ENCODE measurements around the gene DKKL1.

Gene DKKL1

DNA sequence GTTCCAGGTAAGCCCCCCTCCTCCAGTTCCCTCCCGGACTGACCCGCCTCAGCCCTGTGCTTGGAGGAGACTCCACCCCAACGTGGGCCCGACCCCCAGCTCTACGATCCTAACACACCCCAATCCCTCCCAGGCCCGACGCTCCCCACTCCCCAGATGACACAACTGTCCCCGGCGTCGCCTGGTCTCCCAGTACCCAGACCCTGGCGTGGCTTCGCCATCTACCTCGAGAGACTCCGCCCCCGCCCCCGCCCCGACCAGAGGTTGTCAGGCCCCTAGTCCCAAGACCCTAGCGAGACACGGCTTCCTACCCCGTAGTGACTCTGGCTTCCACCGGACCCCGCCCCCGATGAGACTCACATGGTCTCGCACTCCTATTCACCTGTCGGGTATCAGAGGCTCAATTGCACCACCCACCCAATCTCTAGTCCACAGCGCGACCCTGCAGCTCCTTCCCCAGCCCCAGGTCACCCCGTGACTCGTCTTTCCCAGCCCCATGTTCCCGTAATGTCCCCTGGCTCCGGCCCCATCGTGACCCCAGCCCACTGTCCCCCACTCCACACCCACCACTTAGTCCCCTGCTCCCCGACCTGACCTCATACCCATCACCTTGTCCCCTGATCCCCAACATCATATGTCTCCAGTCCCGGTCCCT, 25.5 kb upstream of the DKKL1 start:
- DNase-seq = no peak

DNA sequence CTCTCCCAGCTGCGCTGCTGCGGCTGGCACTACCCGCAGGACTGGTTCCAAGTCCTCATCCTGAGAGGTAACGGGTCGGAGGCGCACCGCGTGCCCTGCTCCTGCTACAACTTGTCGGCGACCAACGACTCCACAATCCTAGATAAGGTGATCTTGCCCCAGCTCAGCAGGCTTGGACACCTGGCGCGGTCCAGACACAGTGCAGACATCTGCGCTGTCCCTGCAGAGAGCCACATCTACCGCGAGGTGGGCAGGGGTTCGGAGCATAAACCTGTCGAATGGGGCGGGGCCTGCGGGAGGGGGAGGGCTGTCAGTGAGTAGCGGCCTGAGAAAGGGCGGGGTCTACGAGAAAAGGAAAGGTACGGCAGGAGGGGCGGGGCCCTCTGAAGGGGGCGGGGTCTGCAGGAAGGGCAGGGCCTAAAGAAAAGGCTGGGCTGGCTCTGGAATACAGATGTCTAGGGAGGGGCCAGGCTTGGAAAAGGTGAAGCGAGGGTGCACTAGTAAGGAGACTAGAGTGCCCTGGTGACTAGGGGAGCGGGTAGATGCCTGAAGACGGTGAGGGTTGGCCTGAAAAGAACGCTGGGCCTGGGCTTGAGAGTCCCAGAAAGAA, 24.9 kb upstream of the DKKL1 start:
- no peak for DNase-seq

DNA sequence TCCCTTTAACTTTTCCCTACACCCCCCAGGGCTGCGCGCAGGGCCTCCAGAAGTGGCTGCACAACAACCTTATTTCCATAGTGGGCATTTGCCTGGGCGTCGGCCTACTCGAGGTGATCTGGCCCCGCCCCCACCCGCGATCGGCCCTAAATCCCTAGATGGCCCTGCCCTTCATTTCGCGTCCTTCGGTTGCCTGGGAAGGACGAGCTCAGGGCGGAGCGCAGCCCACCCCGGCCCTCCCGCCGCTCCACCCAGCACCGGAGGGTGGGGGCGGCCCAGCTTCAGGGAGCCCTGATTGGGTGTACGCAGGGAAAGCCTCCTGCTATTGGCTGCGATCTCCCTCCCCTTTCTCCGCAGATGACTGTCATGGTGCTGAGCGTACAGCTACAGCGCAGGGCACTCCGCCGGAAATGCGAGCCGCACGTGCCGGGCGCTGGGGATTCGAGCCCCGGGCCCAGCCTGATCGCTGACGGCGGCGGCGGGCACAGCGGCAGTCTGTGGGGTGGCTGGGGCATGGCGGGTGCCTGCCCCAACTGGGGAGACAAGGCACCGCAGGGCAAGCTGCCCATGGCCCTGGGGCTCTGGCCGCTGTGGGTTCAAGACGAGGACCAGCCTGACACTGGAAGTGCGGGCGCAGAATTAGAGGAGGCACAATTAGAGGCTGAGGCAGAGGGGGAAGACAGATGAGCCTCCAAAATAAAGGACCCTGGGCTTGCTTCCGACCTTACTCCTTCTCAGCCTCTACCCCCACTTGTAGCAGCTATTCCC, 24.2 kb upstream of the DKKL1 start:
- DNase-seq = no peak

DNA sequence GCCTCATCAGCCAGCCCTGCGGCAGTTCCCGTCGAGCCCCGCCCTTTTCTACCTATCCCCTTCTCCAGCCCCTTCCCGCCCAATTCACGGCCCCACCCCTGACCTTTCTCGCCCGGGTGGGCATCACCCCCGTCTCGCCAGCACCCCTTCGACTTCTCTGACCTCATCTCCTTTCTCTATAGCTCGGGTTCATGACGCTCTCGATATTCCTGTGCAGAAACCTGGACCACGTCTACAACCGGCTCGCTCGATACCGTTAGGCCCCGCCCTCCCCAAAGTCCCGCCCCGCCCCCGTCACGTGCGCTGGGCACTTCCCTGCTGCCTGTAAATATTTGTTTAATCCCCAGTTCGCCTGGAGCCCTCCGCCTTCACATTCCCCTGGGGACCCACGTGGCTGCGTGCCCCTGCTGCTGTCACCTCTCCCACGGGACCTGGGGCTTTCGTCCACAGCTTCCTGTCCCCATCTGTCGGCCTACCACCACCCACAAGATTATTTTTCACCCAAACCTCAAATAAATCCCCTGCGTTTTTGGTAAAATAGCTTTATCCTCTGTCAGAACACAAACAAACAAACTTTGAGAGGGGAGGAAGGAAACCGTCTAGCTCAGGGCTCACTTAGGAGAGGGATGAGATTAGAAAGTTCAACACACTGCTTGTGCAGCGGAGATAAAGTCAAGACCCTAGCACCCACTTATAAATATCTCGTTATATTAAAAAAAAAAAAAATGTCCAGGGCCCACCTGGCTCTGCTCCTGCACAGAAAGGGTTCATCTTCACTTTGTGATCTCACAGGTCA, 23.4 kb upstream of the DKKL1 start:
- no peak for DNase-seq

DNA sequence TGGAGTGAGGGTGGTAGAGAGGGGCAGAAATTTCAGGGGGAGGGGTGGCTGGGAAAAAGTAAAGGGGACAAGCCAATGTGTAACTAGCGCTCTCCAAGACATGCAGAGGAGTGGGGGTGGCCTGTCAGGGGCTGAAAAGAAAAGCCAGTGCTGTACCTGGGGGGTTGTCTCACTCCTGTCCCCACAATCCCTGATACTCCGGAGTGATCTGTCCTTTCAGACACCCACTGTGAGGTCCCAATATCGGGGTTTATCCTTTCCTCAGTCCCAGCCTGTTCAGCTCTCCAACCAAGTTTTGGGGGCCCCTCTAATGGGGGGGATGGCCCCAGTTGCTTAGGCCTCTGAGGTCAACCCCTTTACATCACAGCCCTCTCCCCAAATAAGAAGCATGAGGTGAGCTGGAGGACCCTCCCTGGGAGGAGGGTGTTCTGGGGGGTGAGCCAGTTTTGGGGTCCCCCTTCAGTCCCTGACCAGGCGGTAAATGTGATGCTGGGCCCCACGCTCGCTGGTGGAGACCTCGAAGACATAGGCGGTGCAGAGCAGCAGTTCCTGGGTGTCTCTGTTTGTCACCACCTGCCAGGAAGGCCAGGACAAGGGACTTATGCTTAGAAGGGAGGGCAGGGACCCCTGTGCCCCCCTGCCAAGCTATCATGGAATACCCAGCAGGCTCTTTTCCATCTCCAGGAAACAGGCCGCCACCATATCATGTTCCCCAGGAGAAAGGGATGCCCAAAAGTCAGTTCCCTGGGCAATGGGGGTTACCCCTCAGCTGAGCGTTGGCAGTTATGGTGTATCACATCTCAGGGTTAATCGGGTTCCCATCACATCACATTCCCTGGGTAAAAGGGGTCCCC, 22.6 kb upstream of the DKKL1 start:
- DNase-seq = no peak

DNA sequence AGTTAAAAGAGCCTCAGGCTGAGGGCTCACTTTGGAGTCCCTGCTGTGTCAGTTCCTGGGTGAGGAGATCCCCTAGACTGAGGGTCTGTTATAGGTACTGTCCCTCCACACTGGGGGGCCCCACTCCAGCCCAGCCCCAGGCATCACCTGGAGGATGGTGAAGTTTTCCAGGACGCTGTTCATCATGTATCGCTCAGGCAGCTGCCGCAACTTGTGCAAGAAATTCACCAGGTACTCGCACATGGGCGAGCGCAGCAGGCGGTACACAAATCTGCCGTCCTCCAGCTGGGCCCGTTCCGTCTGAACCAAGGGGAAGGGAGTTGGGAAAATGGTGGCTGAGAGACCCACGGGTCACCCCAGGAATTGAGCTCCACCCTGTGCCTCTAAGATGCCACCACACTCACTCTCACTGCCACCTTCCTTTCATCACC, 21.4 kb upstream of the DKKL1 start:
- DNase-seq = no peak

DNA sequence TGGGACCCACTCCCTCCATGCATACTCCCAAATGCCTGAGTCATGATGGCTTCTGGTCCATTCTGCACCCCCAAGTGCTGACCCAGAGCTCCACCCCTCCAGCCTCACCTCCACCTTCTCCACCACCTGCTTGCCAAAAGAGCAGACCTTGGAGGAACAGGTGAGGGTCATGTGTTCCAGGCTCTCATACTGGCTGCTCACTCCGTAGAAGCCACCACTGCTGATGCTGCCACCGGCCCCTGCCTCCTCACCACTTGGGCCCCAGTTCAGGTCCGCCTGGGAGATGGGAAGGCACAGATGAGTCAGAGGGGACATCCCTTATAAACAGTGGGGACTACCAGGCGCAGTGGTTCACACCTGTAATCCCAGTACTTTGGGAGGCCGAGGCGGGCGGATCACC, 20.6 kb upstream of the DKKL1 start:
- DNase-seq = no peak

DNA sequence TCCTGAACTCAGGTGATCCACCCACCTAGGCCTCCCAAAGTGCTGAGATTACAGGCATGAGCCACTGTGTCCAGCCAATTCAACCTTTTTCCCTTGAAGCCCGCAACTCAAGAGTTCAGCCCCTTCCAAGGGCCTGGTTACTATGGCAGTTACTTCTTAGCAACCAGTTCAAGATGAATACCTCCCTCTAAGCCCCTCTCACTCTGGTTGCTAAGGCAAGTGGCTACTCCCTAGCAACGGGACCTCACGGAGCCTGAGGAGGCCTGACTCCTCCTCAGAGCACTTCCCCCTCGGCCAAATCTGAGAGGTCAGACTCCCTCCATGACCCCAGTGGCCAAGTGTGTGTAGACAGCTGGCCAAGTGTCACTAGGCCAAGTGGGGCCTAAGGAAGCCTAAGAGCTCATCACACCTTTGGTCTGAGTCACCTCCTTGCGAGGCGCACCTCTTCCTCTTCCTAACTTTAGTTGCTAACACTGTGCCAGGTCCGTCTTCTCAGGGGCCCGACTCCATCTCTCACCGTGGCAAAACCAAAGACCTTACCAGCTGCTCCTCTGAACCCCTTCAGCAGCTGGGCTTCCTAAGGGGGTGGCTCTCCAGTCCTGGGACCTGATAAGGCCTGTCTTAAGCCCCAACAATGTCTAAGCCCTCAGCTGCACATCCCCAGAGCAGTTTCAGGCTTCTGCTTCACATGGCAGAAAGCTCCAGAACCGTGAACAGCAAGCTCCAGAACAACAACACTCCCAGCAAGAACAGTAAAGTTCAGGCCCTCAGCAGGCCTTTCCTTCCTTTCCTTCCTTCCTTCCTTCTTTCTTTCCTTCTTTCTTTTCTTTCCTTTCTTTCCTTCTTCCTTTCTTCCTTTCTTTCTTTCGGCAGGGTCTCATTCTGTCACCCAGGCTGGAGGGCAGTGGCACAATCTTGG, 18.9 kb upstream of the DKKL1 start:
- no peak for DNase-seq

DNA sequence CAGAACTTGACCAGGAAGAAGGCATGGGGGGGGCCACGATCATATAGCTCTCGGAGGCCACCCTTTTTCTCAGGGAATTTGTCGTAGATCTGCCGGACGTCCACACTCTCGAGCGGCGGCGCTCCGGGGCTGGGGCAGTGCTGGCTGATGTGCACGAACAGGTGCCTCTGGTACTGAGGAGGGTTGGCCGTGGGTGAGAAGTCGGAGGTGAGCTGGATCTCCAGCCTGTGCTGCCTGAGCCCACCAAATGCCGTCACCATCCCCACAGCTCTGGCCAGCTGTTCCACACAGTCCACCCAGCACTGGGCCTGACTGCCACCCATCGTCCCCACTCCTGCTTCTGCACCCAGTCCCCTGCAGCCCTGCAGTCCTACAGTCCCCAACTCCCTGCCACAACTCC, 16.5 kb upstream of the DKKL1 start:
- DNase-seq = no peak

DNA sequence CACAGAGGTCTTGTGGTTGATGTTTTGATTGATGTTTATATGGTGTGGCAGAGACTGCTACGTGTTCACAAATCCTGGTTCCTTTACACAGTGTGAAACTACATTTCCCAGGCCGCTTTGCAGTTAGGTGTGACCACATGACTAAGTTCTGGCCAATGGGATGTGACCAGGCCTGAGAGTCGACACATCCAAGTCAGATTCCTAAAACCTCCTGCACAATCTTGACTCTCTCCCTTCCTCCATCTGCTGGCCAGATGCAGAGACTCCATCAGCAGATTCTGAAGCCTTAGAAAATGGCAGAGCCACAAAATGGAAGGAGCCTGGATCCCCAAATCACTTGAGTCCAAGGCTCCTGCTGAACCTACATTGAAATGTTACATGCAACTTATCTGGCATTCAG, 15.8 kb upstream of the DKKL1 start:
- peak; percentile 43 for DNase-seq

DNA sequence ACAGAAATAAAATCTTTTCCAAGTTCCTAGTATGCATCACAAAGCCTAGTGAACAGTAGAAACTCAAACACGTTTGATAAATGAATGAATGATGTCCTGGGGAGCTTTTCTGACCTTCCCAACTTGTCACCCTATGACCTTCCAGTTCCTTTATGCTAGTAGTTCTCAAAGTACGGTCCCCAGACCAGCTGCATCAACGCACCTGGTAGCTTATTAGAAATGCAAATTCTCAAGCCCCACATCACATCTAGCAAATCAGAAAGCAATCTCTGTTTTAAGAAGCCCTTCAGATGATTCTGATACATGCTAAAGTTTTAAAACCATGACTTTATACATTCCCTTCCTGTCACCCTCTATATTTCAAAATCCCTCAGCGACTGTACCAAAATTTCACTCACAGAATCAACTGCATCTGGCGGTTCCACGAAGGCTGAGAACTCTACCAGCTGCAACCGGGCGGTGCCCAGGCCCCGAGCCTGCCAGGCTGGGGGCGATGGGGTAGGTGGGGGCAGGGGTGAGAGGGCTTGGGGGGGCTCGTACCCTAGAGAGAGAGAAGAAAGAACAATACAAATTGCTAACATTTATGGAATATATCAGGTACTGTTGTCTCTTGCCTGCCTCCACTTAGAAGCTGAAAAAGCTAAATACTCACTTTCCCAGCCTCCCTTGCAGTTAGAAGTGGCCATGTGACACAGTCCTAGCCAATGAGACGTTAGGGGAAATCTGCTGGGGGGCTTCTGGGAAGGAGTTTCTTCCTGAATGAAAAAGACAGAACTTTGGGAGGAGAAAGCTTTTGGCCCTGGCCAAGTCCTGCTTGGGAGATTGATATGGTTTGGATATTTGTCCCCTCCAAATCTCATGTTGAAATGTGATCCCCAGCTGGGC, 15.1 kb upstream of the DKKL1 start:
- DNase-seq = no peak

DNA sequence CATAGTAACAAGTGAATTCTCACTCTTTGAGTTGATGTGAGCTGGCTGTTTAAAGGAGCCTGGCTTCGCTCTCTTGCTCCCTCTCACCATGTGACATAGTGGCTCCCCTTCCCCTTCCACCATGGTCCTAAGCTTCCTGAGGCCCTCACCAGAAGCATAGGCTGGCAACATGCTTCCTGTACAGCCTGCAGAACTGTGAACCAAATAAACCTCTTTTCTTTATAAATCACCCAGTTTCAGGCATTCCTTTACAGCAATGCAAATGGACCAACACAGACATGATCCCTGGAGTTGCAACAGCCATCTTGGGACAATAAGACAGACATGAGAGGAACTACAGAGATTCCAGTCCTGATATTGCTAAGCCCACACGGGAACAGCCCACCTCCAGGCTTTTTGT, 14.1 kb upstream of the DKKL1 start:
- DNase-seq = no peak

DNA sequence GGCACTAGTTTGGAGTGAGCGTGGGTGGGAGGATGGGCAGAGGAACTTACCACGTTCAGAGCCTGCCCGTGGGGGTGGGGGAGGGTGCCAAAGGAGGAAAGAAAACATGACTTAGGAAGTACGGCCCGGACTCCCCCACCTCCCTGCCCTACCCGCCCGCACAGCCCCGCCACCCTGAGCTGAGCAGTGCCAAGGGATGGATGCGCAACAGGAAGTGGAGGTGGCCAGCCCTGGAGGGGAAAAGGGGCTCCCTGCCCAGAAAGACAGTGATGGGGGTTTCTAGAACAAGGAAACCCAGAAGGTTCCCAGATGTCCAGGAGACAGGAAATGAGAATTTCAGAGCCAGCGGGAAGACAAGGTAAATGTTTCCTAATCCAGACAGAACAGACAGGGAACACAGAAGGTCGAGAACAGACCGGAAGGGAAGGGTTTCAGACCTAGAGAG, 7.7 kb upstream of the DKKL1 start:
- no peak for DNase-seq

DNA sequence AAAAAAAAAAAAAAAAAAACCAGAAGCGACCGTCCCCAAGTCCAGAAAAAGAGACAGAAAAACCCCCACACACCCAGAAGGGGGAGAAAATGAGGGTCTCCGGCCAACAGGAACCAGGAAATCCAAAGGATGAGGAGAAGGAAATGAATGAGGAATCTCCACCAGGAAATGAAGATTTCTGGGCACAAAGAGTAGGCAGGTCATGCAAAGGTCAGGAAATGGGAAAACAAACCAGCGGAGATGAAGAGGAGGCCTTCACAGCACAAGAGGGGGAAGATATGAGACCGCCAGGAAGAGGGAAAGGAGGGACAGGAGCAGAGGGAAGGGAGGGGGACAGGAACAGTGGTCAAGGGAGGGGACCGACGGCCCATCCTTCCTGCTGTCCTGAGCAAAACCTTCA, 7.3 kb upstream of the DKKL1 start:
- no peak for DNase-seq

DNA sequence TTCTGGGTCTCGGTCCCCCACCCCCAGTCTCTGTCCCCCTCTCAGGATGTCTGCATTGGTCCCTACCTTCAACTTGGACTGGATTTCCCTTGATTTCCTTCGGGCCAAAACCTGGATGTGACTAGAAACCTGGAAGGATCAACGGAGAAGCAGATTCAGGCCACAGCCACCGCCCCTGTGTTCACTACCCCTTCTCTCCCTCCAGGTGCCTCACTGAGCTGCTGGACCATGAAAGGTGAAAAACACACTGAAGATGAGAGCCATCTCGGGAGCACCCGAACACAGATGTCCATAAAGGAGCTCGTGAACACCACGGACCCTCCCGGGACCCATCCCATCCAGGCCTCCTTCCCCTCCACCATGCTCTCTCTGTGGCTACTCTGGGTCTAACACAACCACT, 6.5 kb upstream of the DKKL1 start:
- no peak for DNase-seq

DNA sequence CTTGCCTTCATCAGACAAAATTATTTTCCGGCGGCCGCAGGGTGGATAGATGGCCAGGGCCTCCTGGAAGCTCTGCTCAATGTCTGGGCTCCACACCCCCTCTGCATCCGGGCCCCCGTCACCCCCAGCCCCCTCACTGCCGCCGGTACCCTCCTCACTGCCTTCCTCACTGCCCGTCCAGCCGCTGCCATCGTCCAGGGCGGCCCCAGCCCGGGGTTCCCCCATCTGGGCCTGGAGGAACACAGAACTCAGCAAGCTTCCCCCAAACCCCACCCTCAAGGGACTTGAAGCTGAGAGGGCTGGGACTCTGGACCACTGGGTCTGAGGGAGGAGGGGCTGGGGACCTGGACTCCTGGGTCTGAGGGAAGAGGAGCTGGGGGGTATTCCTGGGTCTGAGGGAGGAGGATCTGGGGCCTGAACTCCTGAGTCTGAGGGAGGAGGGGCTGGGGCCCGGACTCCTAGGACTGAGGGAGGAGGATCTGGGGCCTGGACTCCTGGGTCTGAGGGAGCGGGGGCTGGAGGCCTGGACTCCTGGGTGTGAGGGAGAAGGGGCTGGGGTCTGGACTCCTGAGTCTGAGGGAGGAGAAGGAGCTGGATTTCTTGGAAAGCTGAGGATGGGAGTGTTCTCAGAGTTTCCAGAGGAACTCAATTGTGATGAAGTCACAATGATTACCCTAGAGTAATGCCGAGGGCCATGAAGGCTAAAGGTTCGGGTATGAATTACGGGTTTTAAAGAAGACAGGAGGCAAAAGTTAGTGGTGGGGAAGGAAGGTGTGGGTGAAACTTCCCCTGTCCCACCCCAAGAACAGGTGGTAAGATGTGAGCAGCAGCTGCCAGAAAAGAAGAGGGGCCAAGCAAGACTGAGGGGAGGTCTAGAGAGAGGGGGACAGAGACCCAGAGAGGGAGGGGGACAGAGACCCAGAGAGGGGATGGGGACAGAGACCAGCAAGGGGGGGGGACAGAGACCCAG, 3.5 kb upstream of the DKKL1 start:
- no peak for DNase-seq

DNA sequence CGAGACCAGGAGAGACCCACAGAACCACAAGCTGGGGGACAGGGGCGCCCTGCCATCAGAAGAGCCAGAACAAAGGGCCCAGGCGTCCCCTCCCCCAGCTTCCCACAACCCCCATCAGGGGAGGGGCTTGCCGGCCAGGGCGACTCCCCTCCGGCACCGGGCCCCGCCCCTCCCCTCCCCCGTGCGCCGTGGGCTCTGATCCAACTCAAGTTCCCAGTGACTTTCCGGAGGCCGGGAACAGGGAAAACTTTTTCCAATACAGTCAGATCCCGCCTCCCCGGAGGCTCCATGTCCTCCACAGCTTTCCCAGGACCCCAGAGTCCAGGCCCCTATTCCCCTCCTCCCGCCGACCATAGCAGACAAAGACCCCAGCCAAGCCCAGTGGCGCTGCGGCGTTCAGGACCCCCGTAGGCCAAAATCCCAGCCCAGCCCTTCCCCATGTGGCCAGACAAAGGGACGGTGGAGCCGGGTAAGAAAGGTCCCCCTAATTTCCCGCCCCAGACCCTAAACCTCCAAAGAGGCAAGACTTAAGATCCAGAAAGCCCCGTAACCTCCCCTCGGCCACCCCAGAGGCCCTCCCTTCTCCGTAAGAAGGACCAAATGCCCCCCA, 2.1 kb upstream of the DKKL1 start:
- DNase-seq = no peak

All from hematopoietic multipotent progenitor cell treated with erythropoietin and hydrocortisone succinate and interleukin-3 and kit ligand, for 8 days (in vitro differentiated cells).